ENCODE results near the gene CDC42EP1. TPM values are rescaled to one million over a fixed set of nuclear protein-coding genes. Genes with fewer than 3 reads are reported as not detected.

Gene CDC42EP1
- total RNA-seq, 6 experiments from 2014 or later: 88.3 to 104 (median 97.2) TPM

DNA sequence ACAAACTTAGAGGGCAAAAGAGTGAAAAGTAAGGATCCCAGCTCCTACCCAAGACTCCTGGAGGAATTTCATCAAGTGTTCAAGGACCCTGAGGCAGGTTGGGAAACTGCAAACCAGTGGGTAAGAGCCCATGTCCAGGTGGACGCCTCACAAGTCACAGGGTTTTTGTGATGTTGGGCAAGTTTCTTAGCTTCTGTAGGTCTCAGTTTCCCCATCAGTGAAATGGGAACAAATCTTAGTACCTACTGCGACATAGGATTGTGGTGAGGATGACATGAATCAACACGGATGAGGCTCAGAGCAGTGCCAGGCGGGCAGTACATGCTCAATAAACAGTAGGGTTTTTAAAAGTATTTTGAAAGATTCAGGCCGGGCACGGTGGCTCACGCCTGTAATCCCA lies 17.3 kb upstream of the CDC42EP1 start:
- Mint-ChIP-seq H3K27me3 (ENCODE audit: insufficient read depth) (peaks cover 3% of the 10 kb centered on the region), H3K9me3 (no peaks in the 10 kb centered on the region), H3K27ac (peak overlapping the region; percentile 70), H3K4me3 (no peak overlapping the region), H3K36me3 (ENCODE audit: low read depth) (no peaks in the 10 kb centered on the region), H3K4me1 (ENCODE audit: low read depth) (peaks cover 68% of the 10 kb centered on the region)
- TF ChIP-seq, protein P1, sequence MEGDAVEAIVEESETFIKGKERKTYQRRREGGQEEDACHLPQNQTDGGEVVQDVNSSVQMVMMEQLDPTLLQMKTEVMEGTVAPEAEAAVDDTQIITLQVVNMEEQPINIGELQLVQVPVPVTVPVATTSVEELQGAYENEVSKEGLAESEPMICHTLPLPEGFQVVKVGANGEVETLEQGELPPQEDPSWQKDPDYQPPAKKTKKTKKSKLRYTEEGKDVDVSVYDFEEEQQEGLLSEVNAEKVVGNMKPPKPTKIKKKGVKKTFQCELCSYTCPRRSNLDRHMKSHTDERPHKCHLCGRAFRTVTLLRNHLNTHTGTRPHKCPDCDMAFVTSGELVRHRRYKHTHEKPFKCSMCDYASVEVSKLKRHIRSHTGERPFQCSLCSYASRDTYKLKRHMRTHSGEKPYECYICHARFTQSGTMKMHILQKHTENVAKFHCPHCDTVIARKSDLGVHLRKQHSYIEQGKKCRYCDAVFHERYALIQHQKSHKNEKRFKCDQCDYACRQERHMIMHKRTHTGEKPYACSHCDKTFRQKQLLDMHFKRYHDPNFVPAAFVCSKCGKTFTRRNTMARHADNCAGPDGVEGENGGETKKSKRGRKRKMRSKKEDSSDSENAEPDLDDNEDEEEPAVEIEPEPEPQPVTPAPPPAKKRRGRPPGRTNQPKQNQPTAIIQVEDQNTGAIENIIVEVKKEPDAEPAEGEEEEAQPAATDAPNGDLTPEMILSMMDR (IDR thresholded peaks at IDR 0.05): no peak
- no peak for DNase-seq

DNA sequence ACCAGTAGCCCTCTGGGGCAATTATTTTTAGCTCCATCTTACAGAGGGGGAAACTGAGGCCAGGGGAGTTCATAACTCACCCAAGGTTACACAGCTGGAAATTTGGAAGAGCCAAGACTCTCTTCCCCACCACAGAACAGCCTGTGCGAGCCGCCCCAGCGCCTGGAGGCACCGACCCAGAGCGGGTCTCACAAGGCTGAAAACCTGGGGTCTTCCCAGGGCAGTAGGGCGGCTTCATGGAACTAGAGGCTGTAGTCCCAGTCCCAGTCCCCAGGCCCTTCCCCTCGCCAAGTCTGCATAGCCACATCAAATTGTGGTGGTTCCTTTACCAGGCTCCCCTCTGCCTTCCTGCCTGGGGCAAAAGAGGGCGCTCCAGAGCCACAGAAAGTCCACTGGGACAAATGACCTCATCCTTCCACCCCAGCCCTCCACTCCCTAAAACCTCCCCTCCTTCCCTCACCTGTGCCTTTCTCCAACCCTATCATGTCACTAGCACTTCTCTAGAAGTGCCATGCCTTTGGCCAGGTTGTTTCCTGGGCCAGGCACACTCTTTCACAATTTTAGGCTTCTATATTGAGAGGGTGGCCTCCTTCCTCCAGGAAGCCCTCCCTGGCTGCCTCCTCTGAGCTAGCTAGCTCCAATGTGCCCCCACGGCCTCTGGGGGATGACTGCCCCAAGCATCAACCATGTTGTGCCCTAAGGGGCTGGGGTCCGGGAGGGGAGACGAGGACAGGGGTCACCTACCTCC lies 15.2 kb upstream of the CDC42EP1 start:
- peak overlapping the region; percentile 91 for H3K27ac Mint-ChIP-seq
- peak; percentile 63 for DNase-seq
- TF ChIP-seq, protein P1 (IDR thresholded peaks at IDR 0.05): peak; percentile 81
- peaks cover 67% of the 10 kb centered on the region for H3K4me1 Mint-ChIP-seq (ENCODE audit: low read depth)
- no peaks in the 10 kb centered on the region for H3K9me3 Mint-ChIP-seq
- no peaks in the 10 kb centered on the region for H3K36me3 Mint-ChIP-seq (ENCODE audit: low read depth)
- peaks cover 1% of the 10 kb centered on the region for H3K27me3 Mint-ChIP-seq (ENCODE audit: insufficient read depth)
- H3K4me3 Mint-ChIP-seq: peak overlapping the region; percentile 43

DNA sequence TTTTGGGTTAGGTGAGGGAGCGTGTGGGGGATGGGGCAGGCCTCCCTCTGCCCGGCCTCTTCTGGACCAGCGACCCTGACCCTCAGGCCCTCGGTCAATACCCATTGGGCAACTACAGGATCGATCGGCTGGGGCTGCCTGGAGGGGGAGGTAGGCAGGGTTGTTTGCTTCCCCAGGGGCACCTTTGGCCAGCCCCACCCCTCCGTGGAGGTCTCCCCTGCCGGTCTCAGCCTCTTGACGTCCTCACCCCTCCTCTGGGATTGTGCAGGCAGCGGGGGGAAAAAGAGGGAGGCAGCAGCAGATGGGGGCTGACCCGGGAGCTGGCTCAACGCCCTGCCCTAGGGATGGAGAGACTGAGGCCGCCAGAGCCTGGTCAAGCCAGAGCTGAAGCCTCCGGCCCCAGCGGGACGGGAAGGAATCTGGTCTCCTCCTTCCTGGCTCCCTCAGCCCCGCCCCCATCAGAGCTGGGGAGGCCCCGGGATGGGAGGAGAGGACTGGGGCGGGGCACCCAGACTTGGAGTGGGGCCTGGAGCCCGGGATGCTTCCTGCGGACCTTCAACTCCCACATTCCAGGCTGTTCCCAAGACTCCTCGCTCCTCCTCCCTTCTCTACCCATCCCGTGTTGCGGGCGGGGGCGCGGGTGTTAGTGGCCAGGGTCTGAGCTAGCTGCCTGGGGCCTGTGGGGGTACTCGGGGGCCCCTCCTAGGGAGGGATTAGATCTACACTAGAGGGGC lies 14.4 kb upstream of the CDC42EP1 start:
- Mint-ChIP-seq H3K27ac (peak overlapping the region; percentile 91), H3K27me3 (ENCODE audit: insufficient read depth) (peaks cover 1% of the 10 kb centered on the region), H3K9me3 (no peaks in the 10 kb centered on the region), H3K4me3 (peak overlapping the region; percentile 43; the same call in 1 of the 2 replicates), H3K36me3 (ENCODE audit: low read depth) (no peaks in the 10 kb centered on the region), H3K4me1 (ENCODE audit: low read depth) (peaks cover 61% of the 10 kb centered on the region)
- peak; percentile 90 for DNase-seq
- TF ChIP-seq, protein P1 (IDR thresholded peaks at IDR 0.05): no peak

DNA sequence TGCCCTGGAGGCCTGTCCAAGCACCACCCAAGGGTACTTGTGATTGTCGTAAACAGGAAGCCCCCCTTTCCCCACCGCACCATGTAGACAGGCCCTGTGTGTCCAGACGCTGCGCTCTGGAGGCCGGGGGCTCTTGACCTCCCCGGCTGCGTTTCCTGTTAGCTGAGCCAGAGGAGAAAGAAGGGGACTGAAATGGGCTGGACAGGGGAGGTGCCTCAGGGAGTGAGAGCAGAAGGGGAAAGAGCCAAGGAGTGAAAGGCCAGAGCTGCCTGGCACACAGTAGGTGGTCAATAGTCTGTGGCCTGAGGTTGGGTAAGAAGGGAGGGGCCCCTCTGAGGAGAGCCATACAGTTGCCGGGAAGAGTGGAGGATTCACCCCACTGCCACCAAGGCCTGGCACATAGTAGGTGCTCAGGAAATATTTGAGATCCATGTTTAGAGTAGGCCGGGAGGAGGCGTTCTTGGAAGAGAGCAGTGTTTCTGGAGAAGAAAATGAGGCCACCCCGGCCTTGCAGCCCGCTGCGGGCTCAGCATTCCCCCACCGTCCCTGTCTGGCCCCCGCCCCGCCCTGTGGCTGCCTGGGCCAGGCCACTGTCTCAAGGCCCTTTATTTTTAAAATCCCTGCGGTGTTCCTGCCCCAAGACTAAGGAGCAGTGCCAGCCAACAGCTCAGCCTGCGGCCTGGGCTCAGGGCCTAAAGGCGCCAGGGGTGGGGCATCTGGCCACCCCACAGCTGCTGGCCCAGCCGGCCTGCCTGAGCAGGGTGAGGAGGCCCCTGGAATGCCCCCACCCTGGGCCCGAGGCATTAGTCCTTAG lies 13.6 kb upstream of the CDC42EP1 start:
- H3K27ac Mint-ChIP-seq: peak overlapping the region; percentile 91
- TF ChIP-seq, protein P1 (IDR thresholded peaks at IDR 0.05): peak; percentile 53
- H3K9me3 Mint-ChIP-seq: no peaks in the 10 kb centered on the region
- H3K4me3 Mint-ChIP-seq: peak overlapping the region; percentile 43
- peak; percentile 50 for DNase-seq
- H3K4me1 Mint-ChIP-seq (ENCODE audit: low read depth): peaks cover 61% of the 10 kb centered on the region
- H3K27me3 Mint-ChIP-seq (ENCODE audit: insufficient read depth): peaks cover 1% of the 10 kb centered on the region; the same call in 1 of the 2 replicates
- H3K36me3 Mint-ChIP-seq (ENCODE audit: low read depth): no peaks in the 10 kb centered on the region

DNA sequence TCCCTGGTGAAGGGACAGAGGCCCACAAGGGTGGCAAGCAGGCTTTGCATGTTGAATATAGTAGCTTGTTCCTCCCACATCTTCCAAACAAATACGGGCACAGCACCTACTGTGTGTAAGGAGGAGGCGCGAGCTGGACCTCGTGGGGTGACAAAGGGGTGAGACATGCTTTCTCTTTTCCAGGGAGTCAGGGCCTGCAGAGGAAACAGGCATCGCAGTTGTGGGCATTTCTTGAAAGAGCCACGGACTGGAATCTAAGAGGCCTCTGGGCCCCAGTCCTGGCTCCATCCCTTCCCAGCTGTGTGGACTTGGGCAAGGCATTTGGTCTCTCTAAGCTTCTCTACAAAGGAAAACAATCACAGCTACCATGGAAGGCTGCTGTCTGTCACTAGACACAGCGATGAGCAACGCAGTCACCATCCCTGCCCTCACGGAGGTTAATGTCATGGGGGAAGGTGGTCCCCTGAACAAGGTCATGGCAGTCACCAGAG lies 13.0 kb upstream of the CDC42EP1 start:
- TF ChIP-seq, protein P1 (IDR thresholded peaks at IDR 0.05): no peak
- Mint-ChIP-seq H3K4me3 (no peak overlapping the region), H3K27ac (peak overlapping the region; percentile 91), H3K27me3 (ENCODE audit: insufficient read depth) (peaks cover 1% of the 10 kb centered on the region; the same call in 1 of the 2 replicates), H3K4me1 (ENCODE audit: low read depth) (peaks cover 59% of the 10 kb centered on the region), H3K36me3 (ENCODE audit: low read depth) (no peaks in the 10 kb centered on the region), H3K9me3 (no peaks in the 10 kb centered on the region)
- no peak for DNase-seq

Measured in HFFc6 (cell line).